HG03439 (cell line): ENCODE data around the gene ARID3A.
"Not testable (repeated sequence)": the region's sequence is repeated elsewhere in the genome, so short reads cannot be mapped to it uniquely, and the experiment has no call there.

Experiments used
- ATAC-seq: cut with Tn5 transposase; IDR thresholded peaks from one replicate; pipeline ENCODE4 v1.9.1; 2021; ENCODE audit warnings: mild to moderate bottlenecking, moderate library complexity; ENCODE audit not compliant: unreplicated experiment

Gene ARID3A

DNA sequence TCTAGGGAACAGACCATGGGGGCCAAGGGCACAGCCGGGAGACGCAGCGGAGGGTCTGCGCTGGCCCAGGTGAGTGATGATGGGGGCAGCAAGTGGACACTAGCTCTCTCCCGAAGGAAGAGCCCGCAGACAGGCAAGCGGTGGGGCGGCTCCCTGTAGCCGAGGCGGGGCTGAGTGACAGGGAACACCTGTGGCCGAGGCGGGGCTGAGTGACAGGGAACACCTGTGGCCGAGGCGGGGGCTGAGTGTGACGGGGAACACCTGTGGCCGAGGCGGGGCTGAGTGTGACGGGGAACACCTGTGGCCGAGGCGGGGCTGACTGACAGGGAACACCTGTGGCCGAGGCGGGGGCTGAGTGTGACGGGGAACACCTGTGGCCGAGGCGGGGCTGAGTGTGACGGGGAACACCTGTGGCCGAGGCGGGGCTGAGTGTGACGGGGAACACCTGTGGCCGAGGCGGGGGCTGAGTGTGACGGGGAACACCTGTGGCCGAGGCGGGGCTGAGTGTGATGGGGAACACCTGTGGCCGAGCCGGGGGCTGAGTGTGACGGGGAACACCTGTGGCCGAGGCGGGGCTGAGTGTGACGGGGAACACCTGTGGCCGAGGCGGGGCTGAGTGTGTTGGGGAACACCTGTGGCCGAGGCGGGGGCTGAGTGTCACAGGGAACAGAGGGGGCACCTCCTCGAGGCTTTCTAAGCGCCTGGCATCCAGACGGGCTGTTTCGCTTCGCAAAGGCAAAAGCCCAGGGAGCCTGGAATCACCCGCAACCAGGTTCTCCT is 34.2 kb upstream of the ARID3A start:
- ATAC-seq = not testable (repeated sequence)

DNA sequence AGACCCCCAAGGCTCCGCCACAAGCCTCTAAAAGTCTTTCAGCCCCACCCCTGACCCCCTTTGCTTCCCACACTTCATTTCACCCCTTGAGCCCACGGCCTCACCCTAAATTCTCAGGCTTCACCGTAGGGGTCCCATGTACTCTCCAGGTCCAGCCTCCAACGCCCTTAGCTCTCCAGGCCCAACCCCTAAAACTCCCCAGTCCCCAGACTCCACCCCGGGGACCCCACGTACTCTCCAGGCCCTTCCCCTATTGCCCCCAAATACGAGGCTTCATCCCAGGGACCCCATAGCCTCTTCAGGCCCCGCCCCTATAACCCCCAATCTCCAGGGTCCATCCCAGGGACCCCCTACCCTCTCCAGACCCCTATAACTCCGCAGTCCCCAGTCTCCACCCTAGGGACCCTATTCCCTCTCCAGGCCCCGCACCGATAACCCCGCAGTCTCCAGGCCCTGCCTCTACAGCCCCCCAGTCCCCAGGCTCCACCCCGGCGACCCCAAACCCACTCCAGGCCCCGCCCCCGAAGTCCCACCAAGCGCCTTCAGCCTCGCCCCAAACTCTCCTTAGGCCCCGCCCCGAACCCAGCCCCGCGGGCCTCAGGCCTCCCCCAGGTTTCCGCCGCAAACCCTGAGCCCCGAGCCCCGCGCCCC is 33.5 kb upstream of the ARID3A start:
- peak; percentile 9 for ATAC-seq

DNA sequence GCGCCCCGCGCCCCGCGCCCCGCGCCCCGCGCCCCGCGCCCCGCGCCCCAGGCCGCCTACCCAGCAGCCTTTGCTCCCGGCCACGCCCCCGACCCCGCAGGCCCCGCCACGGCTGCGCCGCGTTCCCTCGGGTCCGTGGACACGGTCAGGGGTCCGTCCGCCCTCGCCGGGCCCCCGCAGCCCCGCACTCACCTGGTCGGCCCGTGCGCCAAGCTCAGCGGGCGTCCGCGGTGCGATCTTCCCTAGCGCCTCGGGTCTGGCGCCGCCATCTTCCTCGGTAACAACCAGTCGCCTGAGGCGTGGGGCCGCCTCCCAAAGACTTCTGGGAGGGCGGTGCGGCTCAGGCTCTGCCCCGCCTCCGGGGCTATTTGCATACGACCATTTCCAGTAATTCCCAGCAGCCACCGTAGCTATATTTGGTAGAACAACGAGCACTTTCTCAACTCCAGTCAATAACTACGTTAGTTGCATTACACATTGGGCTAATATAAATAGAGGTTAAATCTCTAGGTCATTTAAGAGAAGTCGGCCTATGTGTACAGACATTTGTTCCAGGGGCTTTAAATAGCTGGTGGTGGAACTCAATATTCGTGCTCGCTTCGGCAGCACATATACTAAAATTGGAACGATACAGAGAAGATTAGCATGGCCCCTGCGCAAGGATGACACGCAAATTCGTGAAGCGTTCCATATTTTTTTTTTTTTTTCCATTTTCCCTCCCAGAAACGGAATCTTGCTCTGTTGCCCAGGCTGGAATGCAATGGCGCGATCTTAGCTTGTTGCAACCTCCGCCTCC is 32.7 kb upstream of the ARID3A start, which contains the start of the genes MED16 and RNU6-9:
Gene MED16, minus strand, starts transcription at position 294 of the 796 bp plus-strand sequence. CDS start 2,056 bp downstream, outside the sequence.
Gene RNU6-9, plus strand, starts transcription at position 591 of the 796 bp plus-strand sequence.
- ATAC-seq = peak; percentile 76

DNA sequence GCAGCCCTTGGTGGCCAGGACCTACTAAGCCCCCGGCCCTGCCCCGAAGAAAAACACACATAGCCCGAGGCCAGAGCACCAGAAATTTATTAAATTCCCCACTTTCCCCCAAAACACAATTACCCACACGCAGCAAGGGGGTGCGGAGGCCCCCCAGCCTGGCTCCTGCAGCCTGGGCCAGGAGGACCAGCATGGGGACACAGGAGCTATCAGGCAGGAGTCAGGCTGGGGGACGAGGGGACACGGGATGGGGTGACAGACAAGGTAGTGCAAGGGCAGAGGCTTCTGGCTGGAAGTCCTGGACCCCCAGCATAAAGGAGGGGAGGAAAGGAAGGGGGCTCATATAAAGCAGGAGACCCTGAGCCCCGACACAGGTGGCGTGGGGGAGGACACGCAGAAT is 29.4 kb upstream of the ARID3A start:
- ATAC-seq = no peak

DNA sequence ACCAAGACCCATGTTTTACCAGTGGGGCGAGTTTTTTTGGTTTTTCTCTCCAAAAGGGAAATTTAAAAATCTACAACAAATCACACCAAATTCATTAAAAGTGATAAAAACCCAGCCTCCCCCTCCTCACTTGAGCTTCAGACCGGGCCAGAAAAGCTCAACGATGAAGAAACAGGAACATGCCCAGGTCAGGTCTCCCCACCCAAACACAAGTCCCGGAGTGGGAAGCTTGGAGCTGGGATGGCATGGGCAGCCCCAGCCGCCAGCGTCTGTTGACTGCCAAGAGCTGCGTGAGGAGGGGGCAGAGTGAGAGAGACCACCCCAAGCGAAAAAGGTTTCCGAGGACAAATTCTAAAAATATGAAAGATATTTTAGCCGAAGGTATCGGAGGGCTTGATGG is 28.8 kb upstream of the ARID3A start:
- ATAC-seq = no peak

DNA sequence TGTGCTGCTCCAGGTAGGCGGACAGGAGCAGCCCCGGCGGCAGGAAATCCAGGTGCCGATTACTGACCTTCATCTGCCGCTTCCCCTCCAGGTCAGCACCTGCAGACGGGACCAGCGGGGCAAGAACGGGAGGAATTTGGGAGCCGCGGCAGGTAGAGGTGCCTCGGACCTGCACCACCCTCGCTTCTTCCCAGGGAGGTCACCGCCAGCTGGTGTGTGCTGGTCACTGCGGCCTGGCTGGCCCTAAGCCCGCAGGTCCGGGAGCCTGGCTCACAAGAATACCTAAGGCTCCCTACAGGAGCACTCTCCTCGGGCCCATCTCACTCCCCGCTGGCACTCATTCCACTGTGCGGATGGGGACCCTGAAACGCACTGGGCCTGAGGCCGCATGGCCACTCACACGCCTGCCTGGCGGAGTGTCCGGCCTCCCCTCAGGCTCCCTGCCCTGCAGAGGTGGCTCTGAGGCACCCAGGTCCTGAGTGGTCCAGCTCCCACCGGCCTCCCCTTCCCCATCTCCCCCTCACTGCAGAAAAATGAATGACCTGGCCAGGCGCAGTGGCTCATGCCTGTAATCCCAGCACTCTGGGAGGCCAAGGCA is 28.3 kb upstream of the ARID3A start:
- ATAC-seq = no peak

DNA sequence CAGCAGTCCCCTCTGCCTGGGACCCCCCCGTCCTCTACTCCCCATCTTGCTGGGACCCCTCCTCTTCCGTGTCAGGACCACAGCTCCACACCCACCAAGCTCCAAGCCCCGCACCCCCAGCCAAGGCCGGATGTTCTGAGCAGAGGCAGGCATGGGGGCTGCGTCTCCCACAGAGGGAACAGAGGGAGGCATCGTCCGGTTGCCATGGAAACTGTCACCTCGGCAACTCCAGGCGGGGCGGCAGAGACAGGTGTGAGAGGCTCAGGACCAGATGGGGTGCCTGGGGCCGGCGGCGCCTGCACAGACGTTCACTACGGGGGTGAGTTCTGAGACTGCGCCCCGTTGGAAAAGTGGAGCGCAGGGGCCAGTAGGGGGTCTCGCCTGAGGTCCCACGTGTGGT is 27.2 kb upstream of the ARID3A start:
- ATAC-seq = no peak

DNA sequence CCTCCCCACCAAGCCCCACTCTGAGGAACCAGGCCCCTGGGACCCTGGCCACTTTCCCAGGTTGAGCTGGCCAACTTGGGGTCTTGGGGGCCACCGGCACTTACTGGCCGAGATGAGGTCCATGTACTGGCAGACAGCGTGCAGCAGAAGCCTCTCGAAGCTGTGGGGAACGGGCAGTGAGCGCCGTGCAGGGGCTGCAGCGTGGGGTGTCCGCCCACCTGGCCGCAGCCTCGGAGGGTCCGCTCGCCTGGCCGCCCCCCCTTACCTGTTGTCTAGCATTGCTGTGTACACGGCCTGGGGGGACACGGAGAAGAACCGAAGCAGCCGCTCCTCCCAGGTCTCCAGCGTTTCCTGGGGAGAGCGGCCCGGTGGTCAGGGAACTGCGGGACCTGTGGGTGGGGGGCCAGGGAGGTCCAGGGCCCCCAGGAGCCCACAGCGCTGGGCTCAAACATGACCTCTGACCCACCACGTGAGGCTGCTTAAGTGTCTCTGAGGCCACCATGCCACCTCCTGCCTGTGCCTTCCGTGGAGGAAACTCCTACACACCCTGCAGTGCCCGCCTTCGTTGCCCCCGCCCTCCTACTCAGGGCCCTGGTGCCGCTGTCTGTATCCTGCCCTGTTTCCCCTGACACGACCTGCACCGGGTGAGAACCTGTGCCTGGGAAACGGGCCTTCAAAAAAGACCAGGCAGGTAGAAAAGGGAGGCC is 26.3 kb upstream of the ARID3A start:
- no peak for ATAC-seq

DNA sequence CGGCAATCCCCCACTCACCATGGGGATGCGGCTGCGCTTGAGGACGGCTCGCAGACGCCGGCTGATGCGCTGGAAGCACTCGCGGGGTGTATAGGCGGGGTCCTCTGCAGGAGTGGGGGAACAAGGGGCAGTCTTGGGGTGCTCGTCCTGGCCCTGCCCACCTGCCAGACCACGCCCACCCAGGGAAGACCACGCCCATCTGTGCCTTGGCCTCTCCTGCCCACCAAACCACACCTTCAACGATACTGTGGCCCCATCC is 25.9 kb upstream of the ARID3A start:
- no peak for ATAC-seq

DNA sequence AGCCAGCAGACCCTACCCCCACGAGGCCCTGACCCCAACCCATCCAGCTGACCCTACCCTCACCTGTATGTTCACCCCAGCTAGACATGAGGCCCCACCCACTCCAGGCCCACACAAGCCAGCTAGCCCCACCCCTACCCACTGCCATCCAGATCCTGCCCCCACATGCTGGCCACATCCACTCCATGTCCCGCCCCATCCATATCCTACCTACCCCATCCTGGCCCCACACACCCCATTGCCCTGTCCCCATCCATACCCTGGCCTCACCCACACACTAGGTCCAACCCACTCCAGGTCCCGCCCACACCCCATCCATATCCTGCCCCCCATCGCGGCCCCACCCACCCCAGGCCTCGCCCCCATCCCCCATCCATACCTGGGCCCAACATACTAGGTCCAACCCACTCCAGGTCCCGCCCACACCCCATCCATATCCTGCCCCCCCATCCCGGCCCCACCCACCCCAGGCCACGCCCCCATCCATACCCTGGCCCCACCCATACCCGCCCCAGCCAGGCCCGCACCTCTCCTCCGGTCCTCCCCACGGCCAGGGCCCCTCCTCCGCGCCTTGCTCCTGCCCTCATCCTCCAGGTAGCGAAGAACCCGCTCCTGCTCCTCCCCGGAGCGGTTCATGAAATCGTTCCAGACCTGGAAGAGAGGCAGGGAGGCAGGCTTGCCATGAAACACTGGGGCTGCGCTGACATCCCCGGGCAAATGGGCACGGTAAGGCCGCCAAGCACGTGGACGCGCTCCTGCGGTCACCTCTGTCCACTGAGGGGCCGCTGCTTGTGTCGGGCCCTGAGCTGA is 25.3 kb upstream of the ARID3A start:
- no peak for ATAC-seq

DNA sequence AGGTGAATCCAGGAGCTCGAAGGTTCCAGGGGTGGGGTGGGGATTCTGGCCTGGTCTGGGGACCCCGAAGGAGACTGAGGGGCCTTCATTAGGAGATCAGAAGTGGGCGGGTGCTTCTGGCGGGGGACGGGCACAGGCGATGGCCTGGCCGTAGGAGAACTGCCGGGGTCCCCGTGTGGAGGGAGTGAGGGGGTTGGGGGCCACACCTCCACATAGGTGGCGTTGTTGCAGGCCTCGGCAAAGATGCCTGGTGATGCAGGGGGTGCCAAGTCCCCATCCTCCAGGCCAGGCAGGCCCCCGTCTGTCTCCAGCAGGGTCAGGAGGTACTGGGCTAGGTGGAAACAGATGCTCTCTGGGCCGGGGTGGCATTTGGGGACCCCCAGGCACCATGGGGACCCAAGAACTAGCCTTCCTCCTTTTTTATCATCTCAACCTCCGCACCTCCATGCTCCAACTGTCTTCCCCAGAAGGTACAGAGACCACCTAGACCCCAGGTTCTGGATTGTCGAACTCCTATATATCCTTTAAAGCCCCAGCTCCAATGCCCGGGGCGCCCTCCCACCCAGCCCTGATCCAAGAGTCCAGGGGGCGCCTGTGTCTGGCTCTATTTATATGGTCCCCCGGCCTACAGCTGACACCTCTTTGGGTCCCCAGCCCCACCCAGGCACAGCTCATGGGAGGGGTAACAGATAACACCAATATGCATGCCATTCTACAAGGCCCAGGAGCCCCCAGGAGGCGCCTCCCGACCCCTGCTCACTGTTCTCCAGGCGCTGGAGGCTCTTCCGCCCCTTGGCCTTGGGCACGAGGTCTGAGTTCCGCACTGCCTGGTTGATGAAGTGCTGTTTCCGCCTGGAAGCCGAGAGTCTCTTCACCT is 24.4 kb upstream of the ARID3A start:
- no peak for ATAC-seq

DNA sequence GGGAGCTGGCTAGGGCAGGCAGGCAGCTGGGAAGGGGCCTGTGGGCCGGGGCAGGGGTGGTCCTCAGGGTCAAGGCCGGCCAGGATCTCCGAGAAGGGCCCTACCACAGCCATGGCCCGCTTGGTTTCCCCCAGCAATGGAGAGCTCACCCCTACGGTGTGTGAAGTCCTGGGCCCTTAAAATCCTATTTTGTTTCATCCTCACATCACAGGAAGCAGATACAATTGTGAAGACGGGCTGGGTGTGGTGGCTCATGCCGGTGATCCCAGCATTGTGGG is 23.8 kb upstream of the ARID3A start:
- no peak for ATAC-seq

DNA sequence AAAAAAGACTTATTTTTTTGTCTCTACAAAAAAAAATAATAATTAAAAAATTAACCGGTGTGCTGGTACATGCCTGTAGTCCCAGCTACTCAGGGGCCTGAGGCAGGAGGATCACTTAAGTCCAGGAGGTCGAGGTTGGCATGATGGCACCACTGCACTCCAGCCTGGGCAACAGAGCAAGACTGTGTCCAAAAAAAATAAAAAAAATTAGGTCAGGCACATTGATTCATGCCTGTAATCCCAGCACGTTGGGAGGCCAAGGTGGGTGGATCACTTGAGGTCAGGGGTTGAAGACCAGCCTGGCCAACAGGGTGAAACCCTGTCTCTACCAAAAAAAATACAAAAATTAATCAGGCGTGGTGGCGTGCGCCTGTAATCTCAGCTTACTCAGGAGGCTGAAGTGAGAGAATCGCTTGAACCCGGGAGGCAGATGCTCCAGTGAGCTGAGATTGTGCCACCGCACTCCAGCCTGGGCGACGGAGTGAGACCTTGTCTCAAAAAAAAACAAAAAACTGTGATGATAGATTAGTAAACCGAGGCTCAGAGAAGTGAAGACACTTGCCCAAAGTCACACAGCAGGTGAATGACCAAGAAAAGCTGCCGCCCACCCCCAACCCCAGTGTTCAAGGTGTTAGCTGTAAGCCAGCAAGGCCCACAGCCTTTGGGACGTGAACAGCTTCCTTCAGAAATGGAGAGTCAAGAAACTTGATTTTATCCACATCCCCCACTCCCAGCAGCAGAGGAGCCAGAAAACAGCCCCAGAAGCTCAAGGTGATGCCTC is 23.2 kb upstream of the ARID3A start:
- no peak for ATAC-seq

DNA sequence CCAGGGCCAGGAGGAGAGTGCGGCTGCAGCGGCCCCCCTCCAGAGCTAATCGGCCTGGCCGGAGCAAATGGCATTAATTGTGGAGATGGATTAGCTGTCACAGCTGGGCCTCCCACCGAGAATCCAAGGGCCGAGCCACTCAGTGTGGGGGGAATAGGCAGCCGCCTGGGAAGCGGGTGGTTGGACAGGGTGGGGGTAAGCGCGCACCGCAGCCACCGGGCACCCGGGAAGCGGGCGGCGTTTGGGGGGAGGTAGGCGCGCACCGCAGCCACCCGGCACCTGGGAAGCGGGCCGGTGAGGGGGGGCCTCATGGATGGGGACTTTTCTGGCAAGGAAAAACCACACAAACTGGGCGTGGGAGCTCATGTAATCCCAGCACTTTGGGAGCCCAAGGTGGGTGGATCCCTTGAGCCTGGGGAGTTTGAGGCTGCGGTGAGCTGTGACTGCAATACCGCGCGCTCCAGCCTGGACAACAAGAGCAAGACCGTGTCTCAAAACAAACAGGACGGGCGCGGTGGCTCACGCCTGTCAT is 22.5 kb upstream of the ARID3A start:
- no peak for ATAC-seq

DNA sequence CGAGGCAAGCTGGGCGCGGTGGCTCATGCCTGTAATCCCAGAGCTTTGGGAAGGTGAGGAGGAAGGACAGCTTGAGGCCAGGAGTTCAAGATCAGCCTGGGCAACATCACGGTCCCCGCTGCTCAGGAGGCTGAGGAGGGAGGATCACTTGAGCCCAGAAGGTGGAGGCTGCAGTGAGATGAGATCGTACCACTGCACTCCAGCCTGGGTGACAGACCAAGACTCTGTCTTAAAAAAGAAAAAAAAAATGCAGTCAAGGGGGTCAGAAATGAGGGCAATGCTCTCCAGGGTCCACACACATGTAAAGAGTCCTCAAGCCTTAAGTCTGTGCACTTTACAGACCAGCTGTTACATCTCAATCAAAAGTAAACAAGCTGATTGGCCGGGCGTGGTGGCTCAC is 21.3 kb upstream of the ARID3A start:
- no peak for ATAC-seq

DNA sequence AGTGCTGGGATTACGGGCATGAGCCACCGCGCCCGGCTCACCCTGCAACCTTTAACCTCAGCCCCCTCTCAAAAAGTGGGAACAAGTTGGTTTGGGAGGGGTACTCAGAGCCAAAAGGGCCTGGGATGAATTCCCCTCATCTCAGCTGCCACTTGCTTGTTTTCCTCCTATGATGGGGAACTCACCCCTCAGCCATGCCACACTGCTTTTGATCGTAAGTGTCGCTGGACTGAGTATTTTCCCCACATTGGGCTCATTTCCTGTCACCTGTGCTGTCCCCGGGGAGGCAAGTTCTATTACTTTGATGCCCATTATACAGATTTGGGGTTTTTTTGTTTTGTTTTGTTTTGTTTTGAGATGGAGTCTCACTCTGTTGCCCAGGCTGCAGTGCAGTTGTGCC is 19.4 kb upstream of the ARID3A start:
- no peak for ATAC-seq

DNA sequence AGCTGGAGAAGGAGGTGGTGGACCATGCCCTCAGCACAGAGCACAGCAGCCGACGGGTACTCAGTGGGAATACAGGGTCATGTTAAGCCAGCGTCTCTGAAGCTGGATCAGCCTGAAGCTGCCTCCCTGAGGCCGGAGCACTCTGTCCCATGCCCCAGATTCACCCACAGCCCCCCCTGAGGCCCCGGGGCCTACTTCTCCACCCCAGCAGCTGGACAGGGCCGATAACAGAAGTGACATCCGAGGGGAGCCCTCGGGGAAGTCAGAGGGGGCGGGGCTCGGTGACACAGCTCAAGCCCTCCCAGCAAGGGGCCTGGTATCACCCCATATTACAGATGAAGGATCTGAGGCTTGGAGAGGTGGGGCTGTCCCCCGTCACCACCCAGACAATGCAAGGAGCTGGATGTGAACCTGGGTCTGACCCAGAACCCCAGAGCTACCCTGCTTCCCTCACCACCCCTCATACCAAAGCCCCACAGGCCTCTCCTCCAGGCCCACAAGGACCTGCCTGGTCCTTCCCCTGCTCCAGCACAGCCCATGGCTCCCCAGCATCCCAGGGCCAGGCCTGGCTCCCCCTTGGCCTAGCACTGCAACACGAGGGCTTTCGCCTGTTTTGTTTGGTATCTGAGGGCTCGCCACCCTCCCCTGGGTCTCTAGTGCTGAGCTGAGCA is 18.5 kb upstream of the ARID3A start:
- no peak for ATAC-seq
